Measurements from ENCODE around the gene RNF168. TPM values are rescaled to one million over a fixed set of nuclear protein-coding genes. Genes with fewer than 3 reads are reported as not detected.

Gene RNF168
- total RNA-seq, 4 donors from 2014 or later, result 23.6 to 26.2 (median 24.9) TPM

DNA sequence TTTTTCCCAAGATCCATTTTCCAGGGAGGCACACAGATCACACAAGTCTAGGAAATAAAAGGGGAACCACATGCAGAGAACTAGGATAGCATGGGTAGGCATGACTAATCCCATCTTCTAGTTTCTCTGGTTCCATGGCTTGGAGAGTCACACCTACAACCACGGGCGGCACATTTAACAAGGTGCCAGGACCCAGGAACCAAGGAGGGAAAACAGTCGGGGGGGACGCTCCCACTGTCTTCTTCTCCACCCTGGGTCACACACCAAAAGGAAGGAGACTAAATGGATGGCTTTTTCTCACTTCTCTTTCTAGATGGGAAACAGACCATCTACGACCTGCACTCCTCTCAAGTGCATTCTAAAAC lies 16.1 kb upstream of the RNF168 start:
- TF ChIP-seq POLR2A (IDR thresholded peaks at IDR 0.05), result no peak
- no peak for TF ChIP-seq EP300 (IDR thresholded peaks at IDR 0.05)
- TF ChIP-seq, protein P1, sequence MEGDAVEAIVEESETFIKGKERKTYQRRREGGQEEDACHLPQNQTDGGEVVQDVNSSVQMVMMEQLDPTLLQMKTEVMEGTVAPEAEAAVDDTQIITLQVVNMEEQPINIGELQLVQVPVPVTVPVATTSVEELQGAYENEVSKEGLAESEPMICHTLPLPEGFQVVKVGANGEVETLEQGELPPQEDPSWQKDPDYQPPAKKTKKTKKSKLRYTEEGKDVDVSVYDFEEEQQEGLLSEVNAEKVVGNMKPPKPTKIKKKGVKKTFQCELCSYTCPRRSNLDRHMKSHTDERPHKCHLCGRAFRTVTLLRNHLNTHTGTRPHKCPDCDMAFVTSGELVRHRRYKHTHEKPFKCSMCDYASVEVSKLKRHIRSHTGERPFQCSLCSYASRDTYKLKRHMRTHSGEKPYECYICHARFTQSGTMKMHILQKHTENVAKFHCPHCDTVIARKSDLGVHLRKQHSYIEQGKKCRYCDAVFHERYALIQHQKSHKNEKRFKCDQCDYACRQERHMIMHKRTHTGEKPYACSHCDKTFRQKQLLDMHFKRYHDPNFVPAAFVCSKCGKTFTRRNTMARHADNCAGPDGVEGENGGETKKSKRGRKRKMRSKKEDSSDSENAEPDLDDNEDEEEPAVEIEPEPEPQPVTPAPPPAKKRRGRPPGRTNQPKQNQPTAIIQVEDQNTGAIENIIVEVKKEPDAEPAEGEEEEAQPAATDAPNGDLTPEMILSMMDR (IDR thresholded peaks at IDR 0.05), result no peak
- no peaks in the 10 kb centered on the region for H3K36me3 ChIP-seq
- H3K27me3 ChIP-seq, result no peaks in the 10 kb centered on the region
- H3K4me1 ChIP-seq, result no peaks in the 10 kb centered on the region
- DNase-seq (ENCODE audit: low spot score in 2 of 2), result no peak
- no peak overlapping the region for H3K27ac ChIP-seq
- H3K4me3 ChIP-seq, result no peak overlapping the region
- 86 to 88% methylated on average over 5 of the region's 5 CpGs for WGBS, 2 donors
- H3K9me3 ChIP-seq, result peaks cover 0 to 64% (median 6%) of the 10 kb centered on the region in 4 donors

DNA sequence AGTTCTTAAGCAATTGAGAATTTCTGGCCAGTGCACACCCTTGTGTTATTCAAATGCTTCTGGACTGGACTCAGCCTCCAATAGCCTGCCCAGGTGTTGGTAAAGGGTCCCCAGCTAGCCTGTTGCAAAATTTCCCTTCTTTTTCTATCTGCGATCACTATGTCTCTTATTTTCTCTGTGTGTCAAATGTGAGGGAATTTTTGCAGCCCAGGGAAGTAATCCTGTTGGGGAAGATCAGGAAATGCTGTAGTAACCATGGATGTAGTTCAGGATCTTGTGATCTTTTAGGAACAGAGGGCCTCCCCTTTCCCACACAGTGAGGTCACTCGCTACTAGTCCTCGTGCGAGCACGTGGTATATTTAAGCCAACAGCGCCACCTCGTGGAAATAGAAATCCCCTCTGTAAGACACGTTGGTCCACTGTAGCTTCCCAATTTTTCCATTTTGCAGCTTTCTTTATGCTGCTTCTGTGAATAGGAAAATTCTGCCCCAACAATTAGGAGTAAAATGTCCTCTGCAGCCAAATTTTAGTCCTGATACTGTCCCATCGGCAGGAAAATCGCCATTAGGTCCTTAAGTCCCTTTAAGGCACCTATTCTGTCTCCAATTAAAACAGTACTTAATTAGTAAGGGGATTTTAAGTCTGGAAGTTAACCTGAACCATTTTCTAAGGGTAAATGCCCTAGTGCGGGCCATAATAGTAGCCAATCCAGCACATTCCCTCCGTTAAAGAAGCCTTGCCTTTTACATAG lies 15.6 kb upstream of the RNF168 start:
- WGBS, 2 donors, result 37 to 44% methylated on average over 12 of the region's 12 CpGs

DNA sequence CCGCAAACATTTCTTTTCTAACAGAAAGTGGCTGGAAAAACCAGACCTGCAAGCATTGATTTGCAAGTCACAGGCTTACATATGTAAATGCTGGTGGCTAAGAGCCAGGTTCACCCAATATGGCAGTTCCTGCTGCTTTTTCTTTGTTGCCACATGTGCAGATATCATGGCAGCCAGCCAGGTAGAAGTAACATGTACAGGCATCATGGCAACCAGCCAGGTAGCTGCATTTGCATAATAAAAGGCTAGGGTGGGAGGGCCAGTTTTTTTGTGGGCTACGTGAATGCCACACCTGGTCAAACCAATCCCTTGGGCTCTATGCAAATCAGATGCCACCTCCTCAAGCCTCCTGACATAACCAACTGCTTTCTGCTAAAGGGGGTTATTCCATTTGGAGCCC lies 14.4 kb upstream of the RNF168 start:
- no peak overlapping the region for H3K27ac ChIP-seq
- no peaks in the 10 kb centered on the region for H3K27me3 ChIP-seq
- WGBS, 2 donors, result 79 to 84% methylated on average over 2 of the region's 2 CpGs
- no peak for DNase-seq (ENCODE audit: low spot score in 2 of 2)
- no peaks in the 10 kb centered on the region for H3K36me3 ChIP-seq
- TF ChIP-seq EP300 (IDR thresholded peaks at IDR 0.05) (no peak), POLR2A (IDR thresholded peaks at IDR 0.05) (no peak)
- TF ChIP-seq, protein P1 (IDR thresholded peaks at IDR 0.05), result no peak
- peaks cover 0 to 59% (median 6%) of the 10 kb centered on the region in 4 donors for H3K9me3 ChIP-seq
- no peak overlapping the region for H3K4me3 ChIP-seq
- no peaks in the 10 kb centered on the region for H3K4me1 ChIP-seq

More for the DNA sequence above, 15.6 kb upstream of the RNF168 start:
- H3K27ac ChIP-seq, result no peak overlapping the region
- H3K9me3 ChIP-seq, result peaks cover 0 to 64% (median 6%) of the 10 kb centered on the region in 4 donors
- H3K4me1 ChIP-seq, result no peaks in the 10 kb centered on the region
- DNase-seq (ENCODE audit: low spot score in 2 of 2), result peak; percentile 28 to 72
- H3K36me3 ChIP-seq, result no peaks in the 10 kb centered on the region
- no peak overlapping the region for H3K4me3 ChIP-seq
- TF ChIP-seq, protein P1 (IDR thresholded peaks at IDR 0.05), result peak; percentile 8 to 58 (median 31)
- no peak for TF ChIP-seq EP300 (IDR thresholded peaks at IDR 0.05)
- no peaks in the 10 kb centered on the region for H3K27me3 ChIP-seq

DNA sequence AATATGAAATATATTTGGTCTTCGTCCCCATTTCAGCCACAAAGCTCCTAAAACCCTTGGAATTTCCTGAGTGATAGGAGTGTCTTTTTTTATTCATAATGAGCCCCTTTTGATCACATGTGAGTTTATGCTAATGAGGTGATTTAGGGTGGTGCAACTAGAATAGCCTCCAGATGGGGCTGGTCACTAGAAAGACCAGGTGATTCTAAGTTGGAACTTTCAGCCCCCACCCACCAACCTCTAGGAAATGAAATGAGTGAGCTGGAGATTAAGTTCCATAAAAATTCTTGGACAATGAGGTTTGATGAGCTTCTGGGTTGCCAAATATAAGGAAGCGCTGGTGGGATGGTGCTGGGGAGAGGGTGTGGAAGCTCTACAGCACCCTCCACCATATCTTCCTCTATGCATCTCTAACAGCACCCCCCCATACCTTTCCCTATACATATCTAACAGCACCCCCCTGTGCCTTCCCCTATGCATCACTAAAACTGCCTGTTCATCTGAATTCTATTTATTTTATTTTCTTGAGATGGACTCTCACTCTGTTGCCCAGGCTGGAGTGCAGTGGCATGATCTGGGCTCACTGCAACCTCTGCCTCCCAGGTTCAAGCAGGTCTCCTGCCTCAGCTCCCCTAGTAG lies 13.7 kb upstream of the RNF168 start:
- TF ChIP-seq EP300 (IDR thresholded peaks at IDR 0.05), result no peak
- TF ChIP-seq, protein P1 (IDR thresholded peaks at IDR 0.05), result no peak
- TF ChIP-seq POLR2A (IDR thresholded peaks at IDR 0.05), result no peak
- Histone ChIP-seq H3K9me3 (peaks cover 0 to 53% (median 6%) of the 10 kb centered on the region in 4 donors), H3K36me3 (no peaks in the 10 kb centered on the region), H3K4me3 (no peak overlapping the region), H3K27ac (no peak overlapping the region), H3K27me3 (no peaks in the 10 kb centered on the region), H3K4me1 (no peaks in the 10 kb centered on the region)
- DNase-seq (ENCODE audit: low spot score in 2 of 2), result no peak
- 82 to 94% methylated on average over 2 of the region's 2 CpGs for WGBS, 2 donors

DNA sequence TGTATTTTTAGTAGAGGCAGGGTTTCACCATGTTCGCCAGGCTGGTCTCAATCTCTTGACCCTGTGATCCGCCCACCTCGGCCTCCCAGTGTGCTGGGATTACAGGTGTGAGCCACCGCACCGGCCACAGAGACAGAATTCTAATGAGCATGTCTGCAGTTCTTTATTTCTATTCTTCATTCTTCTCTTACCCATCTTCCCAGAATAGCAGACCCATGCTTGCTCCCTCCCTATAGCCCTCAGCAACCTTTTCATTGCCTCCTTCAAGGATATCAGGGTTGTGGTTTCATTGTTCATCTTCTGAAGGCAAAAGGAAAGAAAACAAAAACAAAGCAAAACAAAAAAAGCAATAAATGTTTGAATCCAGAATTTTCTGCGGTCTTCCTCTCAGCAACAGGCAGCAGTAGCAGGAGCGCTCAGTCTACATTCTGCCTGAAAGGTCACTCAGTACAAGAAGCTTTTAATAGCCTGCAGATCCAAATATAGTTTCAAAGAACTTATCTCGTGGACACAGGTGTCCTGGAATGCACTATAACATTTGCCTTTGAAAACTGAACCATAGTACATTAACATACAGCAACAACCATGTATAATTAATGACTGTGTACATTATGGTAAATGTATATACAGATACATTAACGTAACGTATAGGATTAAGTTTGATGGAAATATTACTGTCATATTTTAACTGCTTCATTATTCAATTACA lies 11.5 kb upstream of the RNF168 start, which contains the start of gene SMCO1:
SMCO1 (minus strand) TSS at position 434 of the 709 bp plus-strand sequence; CDS start at position 297, 137 bp downstream.
- H3K27ac ChIP-seq, result no peak within 1 kb of the TSS
- no peak within 1 kb of the TSS for H3K4me3 ChIP-seq
- no peaks in the 10 kb centered on the region for H3K4me1 ChIP-seq
- 87 to 91% methylated on average over 10 of the region's 10 CpGs for WGBS, 2 donors
- no peaks in the 10 kb centered on the region for H3K27me3 ChIP-seq
- peaks cover 0 to 31% (median 4%) of the 10 kb centered on the region in 4 donors for H3K9me3 ChIP-seq
- no peak for TF ChIP-seq POLR2A (IDR thresholded peaks at IDR 0.05)
- TF ChIP-seq EP300 (IDR thresholded peaks at IDR 0.05), result no peak
- TF ChIP-seq, protein P1 (IDR thresholded peaks at IDR 0.05), result no peak
- DNase-seq (ENCODE audit: low spot score in 2 of 2), result no peak
- H3K36me3 ChIP-seq, result no peaks in the 10 kb centered on the region
